COLO829 (cell line): Measurements from ENCODE around the gene INPP5D.
"Not testable (repeated sequence)": the region's sequence is repeated elsewhere in the genome, so short reads cannot be mapped to it uniquely, and the experiment has no call there.

ENCODE experiments used
- DNase-seq: peaks from one replicate; pipeline ENCODE4 v3.0.0; 2012; ENCODE audit warnings: low spot score

INPP5D gene

GRCh38 chr2:233093721-233094120, 33.6 kb downstream of the INPP5D start:
- no peak for DNase-seq

DNA sequence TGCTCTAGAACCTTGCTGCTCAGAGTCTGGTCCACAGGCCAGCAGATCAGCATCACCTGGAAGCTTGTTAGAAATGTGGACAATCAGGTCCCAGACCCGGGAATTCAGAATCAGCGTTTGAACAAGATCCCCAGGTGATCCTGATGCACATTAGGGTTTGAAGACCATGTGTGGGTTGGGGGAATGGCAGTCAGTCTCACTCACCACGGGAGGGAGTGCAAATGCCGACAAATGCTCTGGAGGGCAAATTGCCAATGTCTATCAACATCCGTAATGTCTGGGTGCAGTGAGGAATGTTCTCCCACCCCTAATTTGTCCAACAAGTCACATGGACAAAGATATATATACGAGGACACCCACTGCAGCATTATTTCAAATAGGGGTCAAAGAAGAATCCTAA, 34.5 kb downstream of the INPP5D start:
- DNase-seq: no peak

DNA sequence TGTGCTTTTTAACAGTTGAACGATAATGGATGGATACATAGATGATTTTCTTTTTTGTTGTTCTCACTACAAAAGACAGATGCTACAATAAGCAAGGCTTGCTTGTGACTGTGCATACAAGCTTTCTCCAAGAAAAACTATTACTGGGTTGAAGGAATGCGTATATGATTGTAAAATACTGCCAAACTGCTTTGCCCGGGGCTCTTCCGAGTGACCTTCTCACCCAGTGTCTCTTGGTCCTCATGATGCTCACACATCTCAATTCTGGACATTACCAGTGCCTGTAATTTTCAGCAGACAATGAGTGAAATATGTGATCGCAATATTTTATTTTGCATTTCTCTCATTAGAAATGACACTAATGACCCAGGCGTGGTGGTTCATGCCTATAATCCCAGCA, 35.9 kb downstream of the INPP5D start:
- peak; percentile 16 for DNase-seq

DNA sequence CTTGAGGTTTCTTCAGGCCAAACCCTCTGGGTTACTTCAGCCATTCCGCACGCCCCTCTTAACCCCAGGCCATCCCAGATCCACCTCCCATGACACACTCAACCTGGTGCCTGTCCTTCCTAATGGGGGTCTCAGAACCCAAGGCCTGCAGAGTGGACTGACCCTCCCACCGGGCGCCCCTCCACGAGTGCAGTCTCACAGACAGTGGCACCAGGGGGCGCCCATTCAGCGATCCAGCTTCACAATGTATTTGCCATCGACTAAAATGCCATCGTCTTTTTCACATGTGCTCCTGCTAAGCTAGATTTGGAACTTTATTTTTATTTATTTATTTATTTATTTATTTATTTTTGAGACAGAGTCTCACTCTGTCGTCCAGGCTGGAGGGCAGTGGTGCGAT, 38.5 kb downstream of the INPP5D start:
- no peak for DNase-seq

GRCh38 chr2:233099820-233100191, 39.7 kb downstream of the INPP5D start:
- DNase-seq: not testable (repeated sequence)

DNA sequence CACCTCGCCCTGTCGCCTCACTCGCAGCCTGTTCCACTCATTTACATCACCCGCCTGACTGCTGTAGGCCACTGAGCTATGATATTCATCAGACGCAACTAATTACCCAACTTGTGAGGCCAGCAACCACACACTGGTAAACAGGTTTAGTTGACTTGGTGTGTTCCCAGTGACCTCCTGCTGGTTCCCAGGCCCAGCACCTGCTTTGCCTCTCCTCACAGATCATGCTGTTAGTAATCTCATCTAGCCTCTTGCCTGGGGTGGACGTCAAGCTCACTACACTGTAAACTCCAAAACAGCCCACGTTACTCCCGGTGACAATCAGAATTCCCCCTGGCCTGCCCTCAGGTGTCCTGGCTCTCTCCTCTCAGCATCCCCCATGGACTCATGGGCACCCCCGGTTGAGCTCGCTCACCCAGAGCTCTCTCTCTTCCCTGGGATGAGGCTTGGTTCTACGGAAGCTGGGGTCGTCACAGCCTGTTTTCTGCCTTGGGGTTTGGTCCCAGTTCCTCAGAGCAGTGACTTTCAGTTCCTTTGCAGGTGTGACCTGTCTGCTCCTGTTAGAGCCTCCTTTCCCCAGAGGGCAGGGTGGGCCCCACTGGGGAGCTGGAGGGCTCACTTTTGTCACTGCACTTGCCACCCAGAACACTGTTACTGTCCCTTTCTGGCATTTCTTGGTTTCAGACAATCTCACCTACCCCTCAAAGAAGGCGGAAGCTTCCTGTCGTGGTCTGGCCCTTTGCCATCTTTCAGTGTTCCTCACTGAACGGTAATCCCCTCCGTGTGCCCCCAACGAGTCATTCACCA, 40.3 kb downstream of the INPP5D start:
- no peak for DNase-seq

DNA sequence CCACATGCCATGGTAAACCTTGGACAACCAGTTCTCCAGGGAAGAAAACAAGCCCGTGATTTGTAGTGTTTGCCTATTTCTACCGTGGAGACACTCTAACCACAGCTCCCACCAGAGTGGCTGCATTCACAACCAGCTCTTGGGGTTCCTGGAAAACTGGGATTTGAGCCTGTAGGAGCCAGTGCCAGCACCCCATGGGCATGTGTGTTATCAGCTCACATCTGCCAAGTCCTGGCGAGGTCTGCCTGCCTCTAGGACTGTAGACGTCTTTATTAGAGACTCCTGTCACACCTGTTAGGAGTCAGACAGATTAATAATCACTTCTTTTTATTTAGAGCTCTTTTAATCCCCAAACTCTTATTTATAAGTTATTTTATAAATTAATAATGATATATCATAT, 41.0 kb downstream of the INPP5D start:
- DNase-seq: no peak

DNA sequence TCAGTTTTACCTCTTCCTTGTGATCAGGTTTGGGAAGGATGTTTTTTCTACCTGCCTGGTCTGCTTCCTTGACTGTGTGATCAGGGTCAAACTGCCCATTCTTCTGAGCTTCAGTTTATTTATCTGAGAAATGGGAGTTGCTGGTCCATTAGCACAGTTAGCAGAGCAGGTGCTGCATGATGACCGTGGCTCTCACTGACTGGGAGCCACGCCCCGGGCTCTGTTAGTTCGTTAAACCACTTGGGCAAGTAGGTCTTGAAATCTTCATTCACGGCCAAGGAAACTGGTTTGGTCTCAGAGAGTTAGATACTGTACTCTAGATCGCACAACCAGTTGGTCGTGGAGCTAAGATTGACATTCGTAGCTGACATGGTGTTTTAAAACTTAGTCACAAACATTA, 41.7 kb downstream of the INPP5D start:
- DNase-seq: no peak

DNA sequence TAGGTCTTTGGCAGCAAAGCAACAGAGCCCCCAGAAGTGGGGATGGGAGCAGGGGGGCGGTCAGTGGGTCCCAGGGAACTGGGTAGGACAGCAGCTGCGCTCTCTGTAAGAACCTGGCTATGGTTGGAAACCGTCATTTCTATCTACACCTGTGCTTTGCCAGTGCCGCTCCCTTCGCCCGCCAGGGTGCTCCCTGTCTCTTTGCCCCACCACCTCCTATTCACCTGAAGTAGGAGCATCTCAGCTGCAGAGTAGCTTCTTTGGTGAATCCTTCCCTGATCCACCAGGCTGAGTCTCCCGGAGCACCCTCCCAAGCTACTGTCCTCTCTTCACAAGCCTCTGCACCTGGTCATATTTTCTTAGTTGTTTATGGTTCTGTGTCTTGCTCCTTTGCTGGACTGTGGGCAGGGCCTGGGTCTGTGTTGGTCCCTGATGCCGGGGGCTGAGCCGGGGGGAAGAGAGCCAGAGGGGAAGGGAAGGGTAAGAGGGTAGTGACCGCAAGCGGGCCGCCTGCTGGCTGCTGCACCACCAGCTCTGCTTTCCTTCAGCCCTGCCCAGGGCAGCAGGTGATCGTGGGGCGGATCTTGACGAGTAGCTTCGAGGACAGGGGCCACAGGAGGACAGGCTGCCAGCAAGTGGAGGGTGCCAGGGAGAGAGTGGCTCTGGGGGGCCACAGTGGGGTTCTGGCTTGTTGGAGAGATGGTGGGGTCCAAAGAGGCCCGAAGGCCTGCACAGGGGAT, 45.2 kb downstream of the INPP5D start:
- DNase-seq: no peak

- no peak for DNase-seq
Measured at GRCh38 chr2:233105930-233106329, 45.8 kb downstream of the INPP5D start.

GRCh38 chr2:233107011-233107410, 46.9 kb downstream of the INPP5D start:
- DNase-seq: no peak

- no peak for DNase-seq
Measured at GRCh38 chr2:233107831-233108300, 47.7 kb downstream of the INPP5D start.

DNA sequence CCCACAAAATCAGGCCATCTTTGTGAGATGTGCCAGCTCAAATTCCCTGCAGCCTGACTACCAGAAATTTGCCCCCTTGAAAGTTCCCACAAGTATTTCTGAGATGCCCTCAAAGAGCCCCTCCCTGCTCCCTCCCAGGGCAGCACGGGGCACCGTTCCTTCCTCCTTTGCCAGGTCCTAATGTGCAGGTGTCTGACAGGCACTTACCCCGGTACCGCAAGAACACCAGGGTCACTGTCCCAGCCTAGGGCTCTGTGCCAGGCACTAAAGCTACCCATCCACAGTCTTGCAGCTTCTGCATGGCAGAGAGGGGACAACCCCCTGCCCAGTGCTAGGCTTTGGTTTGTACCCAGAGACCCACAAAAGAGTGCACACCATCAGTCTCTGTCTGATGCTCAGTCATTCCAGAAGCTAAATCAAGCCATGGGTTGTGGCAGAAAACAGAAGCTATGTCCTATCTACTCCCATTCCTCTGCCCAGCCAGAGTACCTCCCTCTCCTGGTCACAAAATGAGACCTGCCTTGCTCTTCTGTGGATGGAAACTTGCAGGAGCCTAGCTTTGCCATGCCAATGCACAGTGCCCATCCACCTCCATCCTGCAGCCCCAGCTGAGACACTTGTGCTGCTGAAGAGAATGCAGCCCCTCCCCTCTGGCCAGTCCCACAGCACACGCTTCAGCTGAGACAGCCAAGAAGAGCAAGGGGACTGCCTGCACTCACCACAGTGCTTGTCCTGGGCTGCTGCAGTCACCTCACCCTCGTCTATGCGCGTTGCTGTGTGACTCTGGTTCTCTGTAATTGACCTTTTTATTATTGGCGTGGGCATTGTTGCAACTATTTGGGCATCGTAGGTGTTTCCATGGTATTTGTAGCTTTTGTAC, 48.7 kb downstream of the INPP5D start:
- DNase-seq: no peak

DNA sequence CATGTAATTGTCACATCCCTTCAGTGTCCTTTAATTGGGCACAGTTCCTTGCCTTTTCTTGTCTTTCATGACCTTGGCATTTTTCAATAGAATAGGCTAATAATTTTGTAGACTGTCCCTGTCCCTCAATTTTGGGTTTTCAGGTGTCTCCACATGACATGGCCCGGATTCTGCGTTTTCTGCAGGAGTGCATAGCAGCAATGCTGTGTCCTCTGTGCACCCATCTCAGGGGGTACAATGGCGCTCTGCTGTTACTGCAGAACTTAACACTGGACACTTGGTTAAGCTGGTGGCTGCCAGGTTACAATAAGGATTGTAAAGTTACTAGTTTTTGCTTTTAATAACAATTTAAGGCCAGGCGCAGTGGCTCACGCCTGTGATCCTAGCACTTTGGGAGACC, 51.3 kb downstream of the INPP5D start:
- no peak for DNase-seq

- no peak for DNase-seq
Measured at GRCh38 chr2:233112329-233112728, 52.2 kb downstream of the INPP5D start.

DNA sequence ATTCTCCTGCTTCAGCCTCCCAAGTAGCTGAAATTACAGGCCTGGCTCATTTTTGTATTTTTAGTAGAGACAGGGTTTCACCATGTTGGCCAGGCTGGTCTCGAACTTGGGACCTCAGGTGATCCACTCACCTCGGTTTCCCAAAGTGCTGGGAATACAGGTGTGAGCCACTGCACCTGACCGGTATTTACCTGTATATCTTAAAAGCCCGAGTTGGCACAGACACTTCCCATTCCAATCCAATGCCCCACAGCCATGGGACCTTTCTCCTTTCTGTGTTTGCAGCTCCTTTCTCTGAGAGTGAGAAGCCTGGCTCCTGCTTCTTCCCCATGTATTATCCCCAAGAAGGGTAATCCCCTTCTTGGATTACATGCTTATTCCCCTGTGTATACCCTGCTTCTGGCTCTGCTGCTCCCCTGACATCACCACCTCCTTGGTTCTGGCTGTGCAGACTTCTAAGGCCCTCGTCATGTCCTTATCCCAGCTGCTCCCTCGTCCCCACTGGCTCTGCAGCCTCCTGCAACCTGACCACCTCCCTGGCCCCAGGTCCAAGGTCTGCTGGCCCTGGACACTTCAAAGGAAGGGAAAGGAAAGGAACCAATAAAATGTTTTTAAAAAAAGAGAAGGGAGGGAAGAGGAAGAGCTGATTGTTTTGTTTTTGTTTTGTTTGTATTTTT, 52.8 kb downstream of the INPP5D start:
- no peak for DNase-seq

GRCh38 chr2:233114421-233114861, 54.3 kb downstream of the INPP5D start:
- DNase-seq: no peak

DNA sequence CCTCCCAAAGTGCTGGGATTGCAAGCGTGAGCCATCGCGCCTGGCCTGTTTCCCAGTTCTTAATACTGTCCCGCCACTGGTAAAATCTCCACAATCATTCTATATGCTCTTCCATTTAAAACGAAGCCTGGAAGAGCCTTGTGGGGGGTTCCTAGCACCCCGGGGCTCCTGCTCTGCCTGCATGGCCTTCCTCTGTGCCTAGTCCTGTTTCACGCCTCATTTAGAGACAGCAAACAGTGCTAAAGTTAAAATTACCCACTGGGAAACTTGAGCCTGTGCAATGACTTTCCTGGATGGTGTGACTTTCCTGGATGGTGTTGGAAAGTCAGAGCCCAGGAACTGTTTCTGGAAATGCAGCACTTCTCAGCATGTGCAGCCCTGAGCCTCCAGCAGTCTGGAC, 55.0 kb downstream of the INPP5D start:
- DNase-seq: no peak

DNA sequence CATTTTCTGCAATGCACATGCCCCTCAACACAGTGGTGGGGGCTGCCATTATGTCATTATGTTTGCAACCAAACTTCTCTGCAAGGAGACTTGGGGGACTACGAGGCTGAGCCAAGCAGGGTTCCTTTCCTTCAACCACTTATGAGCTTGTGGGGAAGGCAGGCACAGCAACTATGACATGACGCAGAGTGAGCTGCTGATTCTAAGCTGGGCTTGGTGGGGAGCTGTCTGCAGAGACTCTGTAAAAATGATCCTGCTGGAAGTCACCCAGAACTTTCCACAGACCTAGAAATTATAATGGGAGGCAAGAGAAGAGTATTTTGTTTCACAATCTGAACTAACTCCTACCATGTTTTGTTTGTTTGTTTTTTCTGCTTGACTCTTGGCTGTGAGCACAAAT, 55.6 kb downstream of the INPP5D start:
- no peak for DNase-seq

- no peak for DNase-seq
Measured at GRCh38 chr2:233116946-233117345, 56.8 kb downstream of the INPP5D start.

- DNase-seq: no peak
Measured at GRCh38 chr2:233117351-233117750, 57.2 kb downstream of the INPP5D start.
